GM19240 (cell line): ENCODE results near the gene PLEKHA6.

Source experiments
- DNase-seq: peaks from one replicate; pipeline ENCODE4 v3.0.0; 2011; ENCODE audit warnings: low spot score; ENCODE audit not compliant: insufficient read length

Gene PLEKHA6

GRCh38 chr1:204357551-204358490, 1.9 kb downstream of the PLEKHA6 start:
- DNase-seq: no peak

GRCh38 chr1:204356997-204357396, 2.7 kb downstream of the PLEKHA6 start:
- DNase-seq: no peak

GRCh38 chr1:204355913-204356312, 3.8 kb downstream of the PLEKHA6 start:
- DNase-seq: no peak

GRCh38 chr1:204354579-204354978, 5.2 kb downstream of the PLEKHA6 start:
- DNase-seq: no peak

- no peak for DNase-seq
These were observed 6.4 kb downstream of the PLEKHA6 start for GRCh38 chr1:204353213-204353910.

- DNase-seq: no peak
These were observed 8.7 kb downstream of the PLEKHA6 start for GRCh38 chr1:204350857-204351573.

- DNase-seq: no peak
These were observed 9.4 kb downstream of the PLEKHA6 start for GRCh38 chr1:204350312-204350711.

- DNase-seq: no peak
These were observed 10.1 kb downstream of the PLEKHA6 start for GRCh38 chr1:204349602-204350001.

- DNase-seq: no peak
These were observed 11.0 kb downstream of the PLEKHA6 start for GRCh38 chr1:204348722-204349121.

- no peak for DNase-seq
These were observed 11.5 kb downstream of the PLEKHA6 start for GRCh38 chr1:204348242-204348641.

GRCh38 chr1:204345941-204346645, 13.6 kb downstream of the PLEKHA6 start:
- DNase-seq: no peak

- DNase-seq: no peak
These were observed 14.3 kb downstream of the PLEKHA6 start for GRCh38 chr1:204345438-204345841.

- no peak for DNase-seq
These were observed 14.9 kb downstream of the PLEKHA6 start for GRCh38 chr1:204344665-204345355.

- DNase-seq: no peak
These were observed 15.9 kb downstream of the PLEKHA6 start for GRCh38 chr1:204343802-204344201.

- no peak for DNase-seq
These were observed 16.5 kb downstream of the PLEKHA6 start for GRCh38 chr1:204343247-204343646.

GRCh38 chr1:204342310-204342709, 17.4 kb downstream of the PLEKHA6 start:
- DNase-seq: no peak

- no peak for DNase-seq
These were observed 18.3 kb downstream of the PLEKHA6 start for GRCh38 chr1:204341380-204341779.

- DNase-seq: no peak
These were observed 19.4 kb downstream of the PLEKHA6 start for GRCh38 chr1:204340081-204340889.

- DNase-seq: no peak
These were observed 20.2 kb downstream of the PLEKHA6 start for GRCh38 chr1:204339541-204339940.

GRCh38 chr1:204338997-204339396, 20.7 kb downstream of the PLEKHA6 start:
- DNase-seq: no peak
